ENCODE results near the gene MKI67. TPM values are rescaled to one million over a fixed set of nuclear protein-coding genes. Genes with fewer than 3 reads are reported as not detected.

MKI67 gene
- total and polyA plus RNA-seq, 2 of the 4 experiments (the other 2 are of a cell fraction) = 13.5 to 36.4 TPM

GRCh38 chr10:128073890-128074289 lies 52.3 kb downstream of the MKI67 start:
- intact Hi-C loops (cut with micrococcal nuclease) (no loop called here), in situ Hi-C loops (cut with MboI; ENCODE audit: low sequenced_read_pairs) (loop anchor here (5.0 kb wide), 1 partner anchor 78 kb away; no protein-coding TSS in a partner anchor), dilution Hi-C loops (cut with HindIII; ENCODE audit: low sequenced_read_pairs, unreplicated experiment) (no loop called here)
- H4K5ac ChIP-seq (ENCODE audit: low read depth, low read length) = no peak overlapping the region
- no peak overlapping the region for H3K9ac ChIP-seq (ENCODE audit: low read depth, low read length)
- ATAC-seq (ENCODE audit: low read depth) (no peak), DNase-seq (no peak)
- H3K4ac ChIP-seq (ENCODE audit: low read depth, low read length) = no peak overlapping the region
- ChIA-PET POLR2A (ENCODE audit: unreplicated experiment) (no interaction called here), CTCF (no interaction called here)
- no TSS peak for BruUV-seq (replicated peaks)
- H2BK15ac ChIP-seq (ENCODE audit: low read depth, low read length) = no peak overlapping the region
- no peaks in the 10 kb centered on the region for H3K79me1 ChIP-seq (ENCODE audit: low read depth in 1 of 2, low read length in 2 of 2)
- no peak overlapping the region for H3K27ac ChIP-seq (ENCODE audit: insufficient read depth, low read length)
- H3K36me3 ChIP-seq (ENCODE audit: control insufficient read depth, insufficient read depth, low read length) = no peaks in the 10 kb centered on the region
- H2AK9ac ChIP-seq (replicated peaks; ENCODE audit: low read depth, low read length, poor library complexity) = no peak overlapping the region
- H3K27me3 ChIP-seq (ENCODE audit: control insufficient read depth, insufficient read depth, low read length) = no peaks in the 10 kb centered on the region; the same call in 1 of the 2 replicates
- H4K91ac ChIP-seq (ENCODE audit: insufficient read depth, low read depth, low read length) = no peak overlapping the region
- no peak overlapping the region for H3K18ac ChIP-seq (ENCODE audit: low read depth, low read length)
- no peak overlapping the region for H3K23ac ChIP-seq (ENCODE audit: low read depth, low read length)
- no peaks in the 10 kb centered on the region for H3K4me1 ChIP-seq (ENCODE audit: control insufficient read depth, insufficient read depth, low read length)
- no peaks in the 10 kb centered on the region for H3K9me3 ChIP-seq (ENCODE audit: control insufficient read depth, insufficient read depth, low read length)
- no peaks in the 10 kb centered on the region for H3K9me1 ChIP-seq (ENCODE audit: insufficient read depth, low read length)
- WGBS, 2 experiments (ENCODE audit: extremely low coverage in 2 of 2, insufficient read length in 1 of 2) = no CpG with 5 or more reads among the region's 2 CpGs
- no peak overlapping the region for H3K4me2 ChIP-seq (ENCODE audit: low read depth, low read length)
- no peak overlapping the region for H3K56ac ChIP-seq (ENCODE audit: extremely low read depth, insufficient read depth, low read length)
- no peak overlapping the region for H2BK5ac ChIP-seq (ENCODE audit: low read depth, low read length, poor library complexity, severe bottlenecking)
- no peak overlapping the region for H2AFZ ChIP-seq (replicated peaks; ENCODE audit: low read length, poor library complexity)
- H4K20me1 ChIP-seq (ENCODE audit: insufficient read depth, low read length) = no peaks in the 10 kb centered on the region
- no peak overlapping the region for H2BK120ac ChIP-seq (ENCODE audit: low read depth, low read length)
- no peak for TF ChIP-seq POLR2A (IDR thresholded peaks at IDR 0.05; ENCODE audit: low read depth, low read length)
- TF ChIP-seq BHLHE40 (IDR thresholded peaks at IDR 0.05; ENCODE audit: low read depth, low read length) = no peak
- TF ChIP-seq SMC3 (IDR thresholded peaks at IDR 0.05; ENCODE audit: low read depth, low read length) = no peak
- H4K8ac ChIP-seq (ENCODE audit: low read depth in 2 of 2, low read length in 2 of 2) = no peak overlapping the region
- H3K14ac ChIP-seq (replicated peaks; ENCODE audit: low read depth, low read length) = no peak overlapping the region
- no peak overlapping the region for H2AK5ac ChIP-seq (ENCODE audit: low read depth, low read length)
- no peak overlapping the region for H3K4me3 ChIP-seq (ENCODE audit: insufficient read depth, low read depth, low read length)
- H2BK20ac ChIP-seq (ENCODE audit: low read depth, low read length) = no peak overlapping the region
